Measurements from ENCODE around the gene REV1. TPM values are rescaled to one million over a fixed set of nuclear protein-coding genes. Genes with fewer than 3 reads are reported as not detected.

Gene REV1
- total and polyA plus RNA-seq, 2 of the 13 experiments (the other 11 are each of a cell fraction or from before 2014, with no cell fraction given): 49.1 to 71.8 TPM

DNA sequence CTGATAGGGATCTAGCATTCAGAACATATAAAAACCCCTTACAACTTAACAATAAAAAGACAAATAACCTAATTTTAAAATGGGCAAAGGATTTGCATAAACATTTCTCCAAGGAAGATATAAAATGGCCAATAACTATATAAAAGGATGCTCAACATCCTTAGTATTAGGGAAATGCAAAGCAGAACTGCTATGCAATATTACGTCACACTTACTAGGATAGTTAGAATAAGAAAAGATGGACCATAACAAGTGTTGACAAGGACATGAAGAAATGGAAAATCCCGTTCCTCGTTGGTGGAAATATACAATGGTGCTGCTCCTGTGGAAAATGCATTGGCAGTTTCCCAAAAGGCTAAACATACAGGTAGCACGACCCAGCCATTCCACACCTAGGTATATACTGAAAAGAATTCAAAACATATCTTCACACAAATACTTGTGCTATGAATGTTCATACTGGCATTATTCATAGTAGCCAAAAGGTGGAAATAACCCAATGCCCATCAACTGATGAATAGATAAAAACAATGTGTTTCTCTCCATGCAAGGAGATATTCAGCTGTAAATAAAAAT, 48.2 kb upstream of the REV1 start:
- Histone ChIP-seq H3K9ac (ENCODE audit: insufficient read depth, low read depth, low read length) (no peak overlapping the region), H3K4me2 (ENCODE audit: low read depth, low read length) (no peak overlapping the region), H3K9me3 (ENCODE audit: low read length) (peaks cover 5% of the 10 kb centered on the region; the same call in 1 of the 2 replicates), H3K27ac (ENCODE audit: extremely low read length, insufficient read depth, low read length) (no peak overlapping the region), H3K4me1 (ENCODE audit: insufficient read depth, low read length) (no peaks in the 10 kb centered on the region), H3K36me3 (replicated peaks in 1 of 2; ENCODE audit: control insufficient read depth in 1 of 2, insufficient read depth in 2 of 2, low read length in 2 of 2) (no peaks in the 10 kb centered on the region), H2AFZ (ENCODE audit: low read length) (no peak overlapping the region), H4K20me1 (ENCODE audit: insufficient read depth, low read length) (no peaks in the 10 kb centered on the region), H3K27me3 (ENCODE audit: control insufficient read depth in 1 of 2, insufficient read depth in 2 of 2, low read length in 2 of 2) (no peaks in the 10 kb centered on the region), H3K79me2 (ENCODE audit: insufficient read depth, low read length) (no peaks in the 10 kb centered on the region), H3K4me3 (replicated peaks in 1 of 3; ENCODE audit: insufficient read depth in 1 of 3, low read depth in 2 of 3, low read length in 3 of 3) (no peak overlapping the region)
- TF ChIP-seq THAP11 (CRISPR knock-in tag; IDR thresholded peaks at IDR 0.05) (no peak), CREB1 (IDR thresholded peaks at IDR 0.05) (peak; percentile 63), CREB1 (CRISPR knock-in tag; IDR thresholded peaks at IDR 0.05) (no peak), ATF7 (IDR thresholded peaks at IDR 0.05) (peak; percentile 56; the same call in 1 of the 2 replicates), ATF7 (CRISPR knock-in tag; IDR thresholded peaks at IDR 0.05) (no peak), CEBPB (IDR thresholded peaks at IDR 0.05; ENCODE audit: borderline replicate concordance, low read depth, low read length) (peak; percentile 32; the same call in 1 of the 2 replicates), MEIS1 (CRISPR knock-in tag; IDR thresholded peaks at IDR 0.05; ENCODE audit: borderline replicate concordance) (no peak)
- TF ChIP-seq, protein P1, sequence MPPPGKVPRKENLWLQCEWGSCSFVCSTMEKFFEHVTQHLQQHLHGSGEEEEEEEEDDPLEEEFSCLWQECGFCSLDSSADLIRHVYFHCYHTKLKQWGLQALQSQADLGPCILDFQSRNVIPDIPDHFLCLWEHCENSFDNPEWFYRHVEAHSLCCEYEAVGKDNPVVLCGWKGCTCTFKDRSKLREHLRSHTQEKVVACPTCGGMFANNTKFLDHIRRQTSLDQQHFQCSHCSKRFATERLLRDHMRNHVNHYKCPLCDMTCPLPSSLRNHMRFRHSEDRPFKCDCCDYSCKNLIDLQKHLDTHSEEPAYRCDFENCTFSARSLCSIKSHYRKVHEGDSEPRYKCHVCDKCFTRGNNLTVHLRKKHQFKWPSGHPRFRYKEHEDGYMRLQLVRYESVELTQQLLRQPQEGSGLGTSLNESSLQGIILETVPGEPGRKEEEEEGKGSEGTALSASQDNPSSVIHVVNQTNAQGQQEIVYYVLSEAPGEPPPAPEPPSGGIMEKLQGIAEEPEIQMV (CRISPR knock-in tag; IDR thresholded peaks at IDR 0.05; ENCODE audit: low read depth): no peak
- FAIRE-seq: no peak
- in situ Hi-C loops (cut with HindIII; ENCODE audit: extremely low pct_ligation_motif_present, low pct_unique_long_range_greater_than_20kb) (no loop called here), intact Hi-C loops (cut with micrococcal nuclease; ENCODE audit: unreplicated experiment) (no loop called here)
- no TSS peak for BruUV-seq (replicated peaks)
- DNase-seq (ENCODE audit: low spot score): no peak
- ChIA-PET CTCF (ENCODE audit: low intra/inter-chr PET ratio, low total read pairs) (no interaction called here), POLR2A (no interaction called here)
- no peak for ATAC-seq
- WGBS (ENCODE audit: low lambda C conversion rate): 9% methylated on average over 4 of the region's 4 CpGs

DNA sequence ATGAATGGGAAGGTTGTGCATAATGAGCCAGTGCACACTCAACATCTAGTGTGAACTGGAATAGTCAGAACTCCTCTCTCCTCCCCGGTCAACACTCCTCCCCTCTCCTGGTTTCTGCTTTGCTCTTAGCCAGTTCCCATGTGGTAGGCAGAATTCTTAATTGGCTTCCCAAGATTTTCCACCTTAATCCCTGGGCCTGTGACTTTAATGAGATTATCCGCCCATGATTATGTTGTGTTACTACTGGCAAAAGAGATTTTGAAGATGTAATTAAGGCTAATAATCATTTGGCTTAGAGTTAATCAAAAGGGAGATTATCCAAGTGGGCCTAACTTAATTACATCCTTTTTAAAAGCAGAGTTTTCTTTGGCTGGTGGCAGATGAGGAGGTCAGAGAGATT, 34.2 kb upstream of the REV1 start:
- no peaks in the 10 kb centered on the region for H3K36me3 ChIP-seq (replicated peaks in 1 of 2; ENCODE audit: control insufficient read depth in 1 of 2, insufficient read depth in 2 of 2, low read length in 2 of 2)
- ChIA-PET CTCF (ENCODE audit: low intra/inter-chr PET ratio, low total read pairs) (no interaction called here), POLR2A (no interaction called here)
- H3K4me2 ChIP-seq (ENCODE audit: low read depth, low read length): no peak overlapping the region
- intact Hi-C loops (cut with micrococcal nuclease; ENCODE audit: unreplicated experiment): no loop called here
- DNase-seq (ENCODE audit: low spot score) (no peak), FAIRE-seq (no peak), ATAC-seq (no peak)
- H3K9ac ChIP-seq (ENCODE audit: insufficient read depth, low read depth, low read length): no peak overlapping the region
- no peaks in the 10 kb centered on the region for H4K20me1 ChIP-seq (ENCODE audit: insufficient read depth, low read length)
- H3K79me2 ChIP-seq (ENCODE audit: insufficient read depth, low read length): no peaks in the 10 kb centered on the region
- H3K27me3 ChIP-seq (ENCODE audit: control insufficient read depth in 1 of 2, insufficient read depth in 2 of 2, low read length in 2 of 2): peaks cover 0 to 3% of the 10 kb centered on the region in 2 experiments; a peak in 2 of 5 replicates
- no peaks in the 10 kb centered on the region for H3K4me1 ChIP-seq (ENCODE audit: insufficient read depth, low read length)
- BruUV-seq (replicated peaks): no TSS peak
- H2AFZ ChIP-seq (ENCODE audit: low read length): no peak overlapping the region
- no peak overlapping the region for H3K4me3 ChIP-seq (replicated peaks in 1 of 3; ENCODE audit: insufficient read depth in 1 of 3, low read depth in 2 of 3, low read length in 3 of 3)
- H3K27ac ChIP-seq (ENCODE audit: extremely low read length, insufficient read depth, low read length): no peak overlapping the region
- 61% methylated on average over 2 of the region's 2 CpGs for WGBS (ENCODE audit: low lambda C conversion rate)
- no peaks in the 10 kb centered on the region for H3K9me3 ChIP-seq (ENCODE audit: low read length)
- in situ Hi-C loops (cut with HindIII; ENCODE audit: extremely low pct_ligation_motif_present, low pct_unique_long_range_greater_than_20kb): no loop called here
- TF ChIP-seq, protein P2, sequence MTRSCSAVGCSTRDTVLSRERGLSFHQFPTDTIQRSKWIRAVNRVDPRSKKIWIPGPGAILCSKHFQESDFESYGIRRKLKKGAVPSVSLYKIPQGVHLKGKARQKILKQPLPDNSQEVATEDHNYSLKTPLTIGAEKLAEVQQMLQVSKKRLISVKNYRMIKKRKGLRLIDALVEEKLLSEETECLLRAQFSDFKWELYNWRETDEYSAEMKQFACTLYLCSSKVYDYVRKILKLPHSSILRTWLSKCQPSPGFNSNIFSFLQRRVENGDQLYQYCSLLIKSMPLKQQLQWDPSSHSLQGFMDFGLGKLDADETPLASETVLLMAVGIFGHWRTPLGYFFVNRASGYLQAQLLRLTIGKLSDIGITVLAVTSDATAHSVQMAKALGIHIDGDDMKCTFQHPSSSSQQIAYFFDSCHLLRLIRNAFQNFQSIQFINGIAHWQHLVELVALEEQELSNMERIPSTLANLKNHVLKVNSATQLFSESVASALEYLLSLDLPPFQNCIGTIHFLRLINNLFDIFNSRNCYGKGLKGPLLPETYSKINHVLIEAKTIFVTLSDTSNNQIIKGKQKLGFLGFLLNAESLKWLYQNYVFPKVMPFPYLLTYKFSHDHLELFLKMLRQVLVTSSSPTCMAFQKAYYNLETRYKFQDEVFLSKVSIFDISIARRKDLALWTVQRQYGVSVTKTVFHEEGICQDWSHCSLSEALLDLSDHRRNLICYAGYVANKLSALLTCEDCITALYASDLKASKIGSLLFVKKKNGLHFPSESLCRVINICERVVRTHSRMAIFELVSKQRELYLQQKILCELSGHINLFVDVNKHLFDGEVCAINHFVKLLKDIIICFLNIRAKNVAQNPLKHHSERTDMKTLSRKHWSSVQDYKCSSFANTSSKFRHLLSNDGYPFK (CRISPR knock-in tag; IDR thresholded peaks at IDR 0.05; ENCODE audit: borderline replicate concordance): no peak
- TF ChIP-seq SP4 (CRISPR knock-in tag; IDR thresholded peaks at IDR 0.05) (no peak), BORCS8-MEF2B (CRISPR knock-in tag; IDR thresholded peaks at IDR 0.05) (no peak), DPF2 (CRISPR knock-in tag; IDR thresholded peaks at IDR 0.05; ENCODE audit: borderline replicate concordance, low read depth) (no peak), HCFC1 (IDR thresholded peaks at IDR 0.05; ENCODE audit: low read depth, low read length) (no peak), ZC3H13 (CRISPR knock-in tag; IDR thresholded peaks at IDR 0.05) (no peak), SP140L (CRISPR knock-in tag; IDR thresholded peaks at IDR 0.05; ENCODE audit: borderline replicate concordance) (no peak), MAFF (IDR thresholded peaks at IDR 0.05; ENCODE audit: low read depth, low read length) (no peak), SUZ12 (IDR thresholded peaks at IDR 0.05; ENCODE audit: low read depth, low read length) (no peak)
